GM20000 (cell line): ENCODE measurements around the gene NAA60.

Experiments used
- DNase-seq: peaks from one replicate; pipeline ENCODE4 v3.0.0; 2012; ENCODE audit warnings: low spot score
- CTCF ChIP-seq: IDR thresholded peaks from 2 replicates; pipeline ENCODE4 v1.5.1; 2012; ENCODE audit warnings: mild to moderate bottlenecking, control low read depth; ENCODE audit errors: extremely low read depth, missing control alignments

NAA60 gene

GRCh38 chr16:3480901-3481695 lies 37.6 kb downstream of the NAA60 start:
- no peak for TF ChIP-seq CTCF
- DNase-seq = no peak

GRCh38 chr16:3481696-3482658 lies 38.5 kb downstream of the NAA60 start:
- no peak for TF ChIP-seq CTCF
- no peak for DNase-seq

- no peak for TF ChIP-seq CTCF
- no peak for DNase-seq
Measured at GRCh38 chr16:3482659-3483241, 39.3 kb downstream of the NAA60 start.

GRCh38 chr16:3484318-3485096 lies 41.0 kb downstream of the NAA60 start:
- TF ChIP-seq CTCF = no peak
- DNase-seq = no peak

GRCh38 chr16:3485097-3485745 lies 41.7 kb downstream of the NAA60 start:
- no peak for TF ChIP-seq CTCF
- DNase-seq = no peak

- TF ChIP-seq CTCF = no peak
- DNase-seq = no peak
Measured at GRCh38 chr16:3485821-3486505, 42.5 kb downstream of the NAA60 start.
